Esophagus muscularis mucosa (tissue), 4 donors: ENCODE measurements around the gene C4orf36. TPM values are rescaled to one million over a fixed set of nuclear protein-coding genes. Genes with fewer than 3 reads are reported as not detected.

ENCODE experiments used
- DNase-seq: peaks from one replicate; pipeline ENCODE4 v3.0.0-alpha.2; 2017; ENCODE audit errors: extremely low spot score
- H3K27ac ChIP-seq, 4 donors: fragments of 200-600 bp; sonication (generic); replicated peaks in 1 of 4; 1 replicate in 3 of 4; 2 replicates in 1 of 4; pipeline ENCODE4 v1.5.1; 2016 to 2019; ENCODE audit warnings: mild to moderate bottlenecking in 1 of 4
- H3K27me3 ChIP-seq, 4 donors: fragments of 200-600 bp; sonication (generic); one replicate each; pipeline versions ENCODE4 v1.5.1 to v1.6.0; 2016 to 2019
- H3K36me3 ChIP-seq, 4 donors: fragments of 200-600 bp; sonication (generic); one replicate each; pipeline ENCODE4 v1.5.1; 2016 to 2019
- H3K4me1 ChIP-seq, 4 donors: fragments of 200-600 bp; sonication (generic); one replicate each; pipeline ENCODE4 v1.5.1; 2016 to 2019
- H3K4me3 ChIP-seq, 4 donors: fragments of 200-600 bp; sonication (generic); 1 replicate in 2 of 4; 2 replicates in 2 of 4; pipeline ENCODE4 v1.5.1; 2016 to 2019; ENCODE audit warnings: mild to moderate bottlenecking in 4 of 4, moderate library complexity in 1 of 4
- H3K9me3 ChIP-seq, 4 donors: fragments of 200-600 bp; sonication (generic); 1 replicate in 3 of 4; 2 replicates in 1 of 4; pipeline ENCODE4 v1.5.1; 2016 to 2019
- CTCF ChIP-seq, 3 experiments: fragments of 200-600 bp in 2 of 3; fragments of 450-650 bp in 1 of 3; sonication (generic) in 2 of 3; IDR thresholded peaks; one replicate each; pipeline ENCODE4 v1.5.1; 2017 to 2019; ENCODE audit warnings: antibody characterized with exemption in 3 of 3, mild to moderate bottlenecking in 2 of 3, moderate library complexity in 1 of 3
- EP300 ChIP-seq: sonication (generic); formaldehyde crosslinking; IDR thresholded peaks from one replicate; pipeline ENCODE4 v1.6.1; 2017; ENCODE audit warnings: antibody characterized with exemption
- POLR2A ChIP-seq: fragments of 450-650 bp; IDR thresholded peaks from one replicate; pipeline ENCODE4 v1.6.1; 2017; ENCODE audit warnings: antibody characterized with exemption, moderate library complexity, mild to moderate bottlenecking, low read depth
- POLR2AphosphoS5 ChIP-seq, 2 donors: sonication (generic); formaldehyde crosslinking; IDR thresholded peaks; one replicate each; pipeline ENCODE4 v1.6.1; 2017; ENCODE audit warnings: antibody characterized with exemption in 2 of 2
- WGBS: methylation state at CpG from one replicate; pipeline ENCODE4 v1.1.5; 2018; 5-methylcytosine and 5-hydroxymethylcytosine counted together
- intact Hi-C: fragments of 100-400 bp; cut with DNase I; formaldehyde crosslinking; loops from one replicate; pipeline ENCODE4 v1.15.1; 2023
- total RNA-seq, 4 donors: library from RNA; depleted of rRNA; stranded (reverse); fragments of >200 nt; gene quantifications; one replicate each; pipeline versions ENCODE4 v1.1.0 to v1.2.1, GENCODE V29; 2016

C4orf36 gene
- total RNA-seq, 4 donors from 2014 or later = 1.3 TPM; not detected in 3

DNA sequence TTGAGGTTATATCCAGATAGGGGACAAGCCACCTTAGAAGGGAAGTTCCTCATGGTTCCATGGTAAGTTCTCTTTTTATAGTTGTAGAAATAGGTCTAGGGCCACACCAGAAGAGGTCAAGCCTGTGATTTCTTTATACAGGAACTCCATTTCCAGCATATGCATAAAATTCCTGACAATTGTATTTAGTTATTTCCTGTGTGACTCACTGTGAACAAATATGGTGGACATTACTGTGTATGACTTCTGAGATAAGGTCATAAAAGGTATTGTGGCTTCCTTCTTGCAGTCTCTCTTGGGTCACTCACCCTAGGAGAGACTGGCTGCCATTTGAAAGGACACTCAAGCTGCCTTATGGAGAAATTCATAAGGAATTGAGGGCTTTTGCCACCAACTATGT, 2.2 kb upstream of the C4orf36 start:
- Histone ChIP-seq H3K36me3 (no peaks in the 10 kb centered on the region), H3K4me3 (no peak overlapping the region), H3K9me3 (no peaks in the 10 kb centered on the region), H3K4me1 (peaks cover 2 to 20% (median 14%) of the 10 kb centered on the region in 4 donors), H3K27me3 (no peaks in the 10 kb centered on the region), H3K27ac (no peak overlapping the region)
- no peak for TF ChIP-seq CTCF (IDR thresholded peaks at IDR 0.05)
- no peak for TF ChIP-seq EP300
- no peak for TF ChIP-seq POLR2AphosphoS5 (IDR thresholded peaks at IDR 0.05)
- TF ChIP-seq POLR2A = no peak
- intact Hi-C loops = loop anchor here (2.0 to 10.0 kb wide), 2 partner anchors 300 to 398 kb away; partner anchors contain the start of gene PTPN13
- DNase-seq = no peak

DNA sequence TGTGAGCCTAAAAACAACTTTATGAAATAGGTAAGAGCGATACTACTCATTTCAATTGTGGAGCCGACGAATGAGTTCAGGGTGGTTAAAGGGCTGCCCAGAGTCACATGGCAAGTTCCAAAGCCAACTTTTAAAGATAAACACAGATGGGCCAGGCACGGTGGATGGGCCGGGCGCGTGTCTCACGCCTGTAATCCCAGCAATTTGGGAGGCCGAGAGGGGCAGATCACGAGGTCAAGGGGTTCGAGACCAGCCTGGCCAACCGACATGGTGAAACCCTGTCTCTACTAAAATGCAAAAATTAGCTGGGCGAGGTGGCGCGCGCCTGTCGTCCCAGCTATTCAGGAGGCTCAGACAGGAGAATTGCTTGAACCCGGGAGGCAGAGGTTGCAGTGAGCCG, 914 bp upstream of the C4orf36 start:
- intact Hi-C loops = loop anchor here (10.0 kb wide), 1 partner anchor 298 kb away; the partner anchor contains the start of gene PTPN13
- no peak for DNase-seq
- H3K27ac ChIP-seq = no peak overlapping the region
- H3K27me3 ChIP-seq = no peaks in the 10 kb centered on the region
- WGBS = 85% methylated on average over 19 of the region's 19 CpGs
- H3K4me3 ChIP-seq = peak overlapping the region in 1 of 4 donors; percentile 88
- no peaks in the 10 kb centered on the region for H3K9me3 ChIP-seq
- peaks cover 2 to 20% (median 14%) of the 10 kb centered on the region in 4 donors for H3K4me1 ChIP-seq
- H3K36me3 ChIP-seq = no peaks in the 10 kb centered on the region
- TF ChIP-seq CTCF (IDR thresholded peaks at IDR 0.05) = no peak
- TF ChIP-seq POLR2AphosphoS5 (IDR thresholded peaks at IDR 0.05) = no peak
- TF ChIP-seq POLR2A = no peak
- TF ChIP-seq EP300 = no peak

- no peak for TF ChIP-seq EP300
- no peak for TF ChIP-seq POLR2A
- no peak for TF ChIP-seq POLR2AphosphoS5 (IDR thresholded peaks at IDR 0.05)
- no peak for TF ChIP-seq CTCF (IDR thresholded peaks at IDR 0.05)
- Histone ChIP-seq H3K4me1 (peaks cover 2 to 20% (median 14%) of the 10 kb centered on the region in 4 donors), H3K36me3 (no peaks in the 10 kb centered on the region), H3K27ac (peak overlapping the region in 3 of 4 donors; percentile 45 to 67 (median 59)), H3K27me3 (no peaks in the 10 kb centered on the region), H3K4me3 (peak overlapping the region; percentile 66 to 88 (median 69)), H3K9me3 (no peaks in the 10 kb centered on the region)
- intact Hi-C loops = loop anchor here (10.0 kb wide), 1 partner anchor 298 kb away; the partner anchor contains the start of gene PTPN13
- DNase-seq = no peak
- WGBS = 7% methylated on average over 9 of the region's 13 CpGs
Observed at GRCh38 chr4:86892636-86892960, 376 bp upstream of the C4orf36 start.

DNA sequence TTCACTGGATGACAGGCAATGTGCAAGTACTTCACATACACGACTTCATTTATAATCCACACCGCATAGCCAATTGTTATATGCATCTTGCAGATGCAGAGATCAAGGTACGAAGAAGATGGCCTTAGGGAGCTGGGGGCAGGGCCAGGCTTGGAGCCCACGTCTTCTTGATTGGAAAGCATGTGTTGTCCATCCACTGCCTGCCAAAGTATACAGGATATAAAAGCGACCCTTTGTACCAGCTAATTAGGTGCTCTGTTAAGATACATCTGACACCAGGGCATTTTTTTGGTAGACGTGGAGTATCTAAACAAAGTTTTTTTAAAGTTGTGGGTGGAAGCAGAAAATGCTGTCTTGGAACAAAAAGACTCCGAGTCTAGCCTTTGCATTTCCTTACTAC, 1.4 kb downstream of the C4orf36 start:
- intact Hi-C loops = loop anchor here (10.0 kb wide), 1 partner anchor 296 kb away; the partner anchor contains the start of gene PTPN13
- H3K27ac ChIP-seq = no peak overlapping the region
- WGBS = 66% methylated on average over 7 of the region's 7 CpGs

More for the DNA sequence above, 1.4 kb downstream of the C4orf36 start:
- H3K4me1 ChIP-seq = peaks cover 2 to 20% (median 14%) of the 10 kb centered on the region in 4 donors
- H3K36me3 ChIP-seq = no peaks in the 10 kb centered on the region
- H3K4me3 ChIP-seq = no peak overlapping the region
- no peaks in the 10 kb centered on the region for H3K27me3 ChIP-seq
- no peaks in the 10 kb centered on the region for H3K9me3 ChIP-seq
- TF ChIP-seq EP300 = no peak
- TF ChIP-seq CTCF (IDR thresholded peaks at IDR 0.05) = no peak
- TF ChIP-seq POLR2A = no peak
- TF ChIP-seq POLR2AphosphoS5 (IDR thresholded peaks at IDR 0.05) = no peak
- no peak for DNase-seq
